Astrocyte of the cerebellum (primary cell): Measurements from ENCODE around the gene MAP3K20.

Experiments used
- DNase-seq: peaks from one replicate; pipeline ENCODE4 v3.0.0-alpha.2; 2011; ENCODE audit warnings: low read depth
- H3K4me3 ChIP-seq: 2 replicates; pipeline ENCODE4 v1.5.1; 2011; ENCODE audit warnings: mild to moderate bottlenecking, low read depth, low read length, moderate library complexity
- in situ Hi-C: cut with HindIII; loops from 2 replicates; pipeline ENCODE4 v1.10.0; 2017; ENCODE audit warnings: low sequenced_read_pairs
- TF ChIP-seq, protein P1 (sequence below): IDR thresholded peaks from 2 replicates; pipeline ENCODE4 v1.5.1; 2012; ENCODE audit warnings: low read length, low read depth, moderate library complexity, mild to moderate bottlenecking; ENCODE audit errors: missing control alignments

The MAP3K20 gene

DNA sequence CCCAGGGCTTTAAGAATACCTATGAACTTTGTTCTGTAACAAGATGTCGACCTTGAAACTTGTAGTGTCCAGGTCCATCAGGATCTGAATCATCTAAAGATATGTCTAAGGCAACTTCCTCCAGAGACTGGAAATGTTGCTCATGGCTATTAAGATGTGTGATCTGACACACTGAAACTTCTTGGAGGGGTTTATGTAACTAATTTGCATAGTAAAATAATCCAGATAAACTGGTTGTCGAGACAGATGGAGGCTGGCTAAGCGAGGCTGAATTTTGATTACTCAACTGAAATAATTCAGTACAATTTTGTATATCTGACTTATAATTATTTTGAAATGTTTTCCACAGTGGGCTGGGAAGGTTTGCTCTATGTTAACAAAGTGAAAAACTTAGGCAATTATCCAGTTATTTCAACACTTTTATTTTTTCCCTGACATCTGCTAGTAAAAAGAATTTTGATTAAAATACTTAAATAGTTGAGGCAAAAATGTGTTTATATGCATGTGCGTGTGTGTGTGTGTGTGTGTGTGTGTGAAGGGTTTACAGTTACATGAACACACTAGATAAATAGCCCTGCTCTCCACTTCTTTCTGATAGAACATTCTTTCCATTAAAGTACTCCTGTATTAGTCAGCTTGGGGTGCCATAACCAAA is 11.4 kb upstream of the MAP3K20 start:
- TF ChIP-seq, protein P1, sequence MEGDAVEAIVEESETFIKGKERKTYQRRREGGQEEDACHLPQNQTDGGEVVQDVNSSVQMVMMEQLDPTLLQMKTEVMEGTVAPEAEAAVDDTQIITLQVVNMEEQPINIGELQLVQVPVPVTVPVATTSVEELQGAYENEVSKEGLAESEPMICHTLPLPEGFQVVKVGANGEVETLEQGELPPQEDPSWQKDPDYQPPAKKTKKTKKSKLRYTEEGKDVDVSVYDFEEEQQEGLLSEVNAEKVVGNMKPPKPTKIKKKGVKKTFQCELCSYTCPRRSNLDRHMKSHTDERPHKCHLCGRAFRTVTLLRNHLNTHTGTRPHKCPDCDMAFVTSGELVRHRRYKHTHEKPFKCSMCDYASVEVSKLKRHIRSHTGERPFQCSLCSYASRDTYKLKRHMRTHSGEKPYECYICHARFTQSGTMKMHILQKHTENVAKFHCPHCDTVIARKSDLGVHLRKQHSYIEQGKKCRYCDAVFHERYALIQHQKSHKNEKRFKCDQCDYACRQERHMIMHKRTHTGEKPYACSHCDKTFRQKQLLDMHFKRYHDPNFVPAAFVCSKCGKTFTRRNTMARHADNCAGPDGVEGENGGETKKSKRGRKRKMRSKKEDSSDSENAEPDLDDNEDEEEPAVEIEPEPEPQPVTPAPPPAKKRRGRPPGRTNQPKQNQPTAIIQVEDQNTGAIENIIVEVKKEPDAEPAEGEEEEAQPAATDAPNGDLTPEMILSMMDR, result no peak
- in situ Hi-C loops, result no loop called here
- no peak for DNase-seq

DNA sequence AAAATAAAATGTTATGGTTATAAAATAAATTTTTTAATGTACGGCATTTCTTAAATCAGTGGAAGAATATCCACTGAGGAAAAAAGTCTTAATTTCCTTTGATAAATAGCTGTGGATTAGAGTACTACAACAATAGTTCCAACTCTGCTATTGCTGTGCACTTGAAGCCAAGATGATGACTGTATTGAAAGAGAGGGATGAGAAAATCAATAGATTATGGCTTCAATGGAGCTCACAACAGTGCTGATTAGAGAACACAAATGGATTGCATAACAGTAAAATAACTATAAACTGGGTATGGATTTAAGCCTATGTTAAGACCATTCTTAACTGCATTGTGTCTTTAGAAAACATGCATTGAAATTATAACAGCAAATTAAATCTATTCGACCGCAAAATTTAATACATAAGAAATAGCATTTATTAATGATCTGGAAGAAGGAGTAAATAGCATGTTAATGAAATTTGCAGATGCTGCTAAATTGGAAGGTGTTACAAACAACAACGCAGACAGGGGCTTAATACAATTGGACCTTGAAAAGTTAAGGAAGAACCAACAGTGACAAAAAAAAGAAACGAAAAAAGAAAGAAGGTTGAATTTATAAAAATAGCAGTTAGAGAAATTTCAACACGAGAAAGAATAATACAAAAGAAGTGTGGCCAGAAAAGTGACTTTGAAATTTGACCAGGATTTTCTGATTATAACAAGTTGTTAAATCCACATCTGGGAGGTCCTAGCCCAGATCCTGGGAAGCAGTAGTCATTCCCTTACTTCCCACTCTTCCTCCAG is 8.6 kb upstream of the MAP3K20 start:
- in situ Hi-C loops, result no loop called here
- TF ChIP-seq, protein P1, result no peak

More for the DNA sequence above, 11.4 kb upstream of the MAP3K20 start:
- H3K4me3 ChIP-seq, result no peak overlapping the region

DNA sequence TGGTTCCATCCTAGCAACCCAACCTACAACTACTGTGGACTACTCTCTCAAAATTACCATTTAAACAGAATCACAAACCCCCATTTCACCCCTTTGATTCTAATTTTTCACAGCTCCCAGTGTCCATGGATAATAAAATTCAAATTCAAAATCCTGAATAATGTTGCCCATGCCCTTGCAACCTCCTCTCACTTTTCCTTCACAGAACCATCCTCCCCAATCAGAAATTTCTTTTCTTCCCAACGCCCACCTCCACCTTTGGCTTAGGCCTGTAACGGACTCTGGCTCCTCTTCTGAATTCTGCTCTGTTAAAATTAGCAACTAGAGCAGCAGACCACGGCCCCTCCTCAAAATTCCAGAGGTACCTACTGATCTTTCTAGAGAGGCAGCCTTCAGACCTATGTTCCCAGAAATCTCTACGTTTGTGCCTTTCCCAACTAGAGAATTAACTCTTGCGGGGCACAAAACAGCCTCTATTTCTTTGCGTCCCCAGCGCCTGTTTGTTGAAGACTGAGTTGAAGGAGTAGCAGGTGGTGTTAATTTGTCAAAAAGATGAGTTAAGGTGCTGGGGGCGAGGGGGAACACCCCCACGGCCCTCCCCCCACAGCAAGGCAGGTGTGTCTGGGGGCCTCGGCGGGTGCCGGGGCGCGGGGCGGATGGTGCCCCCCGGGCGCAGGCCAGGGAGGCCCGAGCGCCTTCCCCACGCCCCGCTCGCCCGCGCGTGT is 428 bp upstream of the MAP3K20 start:
- H3K4me3 ChIP-seq, result peak overlapping the region; percentile 58
- in situ Hi-C loops, result no loop called here
- DNase-seq, result no peak
- TF ChIP-seq, protein P1, result no peak

More for the DNA sequence above, 8.6 kb upstream of the MAP3K20 start:
- no peak overlapping the region for H3K4me3 ChIP-seq
- DNase-seq, result no peak

DNA sequence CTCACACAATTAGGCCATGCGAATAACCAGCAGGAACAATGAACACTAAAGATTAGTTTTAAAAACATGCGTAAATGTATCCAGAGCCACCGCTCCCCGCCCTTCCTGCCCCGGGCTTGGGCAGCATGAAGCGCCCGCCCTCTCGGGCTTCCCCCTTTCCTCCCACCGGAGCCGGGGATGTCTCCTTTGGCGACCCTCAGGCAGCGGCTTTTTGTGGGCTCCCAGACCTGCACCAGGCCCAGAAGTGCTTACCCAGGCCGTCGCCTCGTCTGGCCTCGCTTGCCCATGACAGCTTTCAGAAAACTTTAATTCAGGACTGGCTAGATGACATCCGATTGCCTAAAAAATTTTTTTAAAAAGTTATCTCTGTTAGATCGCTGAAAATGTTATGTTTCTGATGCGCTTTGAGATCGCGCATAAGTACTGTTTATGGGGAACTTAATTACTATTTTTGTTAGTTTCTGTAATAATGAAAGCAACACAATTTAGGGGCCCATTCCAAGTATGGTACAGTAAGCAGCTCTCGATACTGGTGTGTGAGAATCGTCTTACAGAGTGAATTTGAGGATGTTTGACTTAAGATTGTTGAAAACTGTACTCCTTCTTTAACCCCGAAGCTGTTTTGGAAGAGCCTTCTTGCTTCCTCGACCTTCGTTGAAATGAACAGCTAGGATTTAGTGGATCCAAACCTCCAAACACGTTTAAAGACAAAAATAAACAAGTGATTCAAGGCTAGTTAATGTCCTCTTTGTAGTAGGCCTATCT is 1.1 kb downstream of the MAP3K20 start:
- in situ Hi-C loops, result no loop called here
- DNase-seq, result peak; percentile 23
- TF ChIP-seq, protein P1, result no peak
- H3K4me3 ChIP-seq, result peak overlapping the region; percentile 58

DNA sequence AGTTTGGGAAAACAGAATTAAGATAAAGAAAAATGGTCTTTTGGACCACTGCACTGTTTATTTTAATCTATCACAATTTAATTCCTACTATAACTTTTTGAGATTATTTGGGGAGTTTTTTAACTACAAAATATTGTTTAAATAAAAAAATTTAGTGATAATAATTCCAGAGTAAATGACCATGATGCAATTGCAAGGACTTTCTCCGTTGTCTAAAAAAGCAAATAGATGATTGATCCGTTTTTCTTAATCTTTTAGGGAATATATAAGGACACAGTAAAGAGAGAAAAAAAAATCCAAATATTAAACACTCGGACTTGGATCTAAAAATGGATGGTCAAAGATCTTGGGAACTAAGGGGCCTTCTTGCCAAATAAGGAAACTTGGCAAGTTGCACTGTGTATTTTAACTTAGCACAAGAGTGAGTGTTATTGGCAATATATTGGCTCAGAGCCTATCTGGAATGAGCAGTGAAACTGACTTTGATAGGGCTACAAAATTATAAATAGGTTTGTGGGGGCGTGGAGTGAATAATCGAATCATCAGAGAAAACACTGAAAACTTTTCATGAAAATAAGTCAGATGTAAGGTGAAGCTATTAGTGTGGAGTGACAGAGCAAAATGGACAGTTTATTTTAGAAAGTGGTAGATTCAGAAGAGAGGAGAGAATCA is 2.0 kb downstream of the MAP3K20 start:
- TF ChIP-seq, protein P1, result no peak
- DNase-seq, result peak; percentile 6
- in situ Hi-C loops, result no loop called here
- no peak overlapping the region for H3K4me3 ChIP-seq
